HTR-8/SVneo (cell line): ENCODE measurements around the gene RAD54L.
"Not testable (repeated sequence)": the region's sequence is repeated elsewhere in the genome, so short reads cannot be mapped to it uniquely, and the experiment has no call there.

Source experiments
- DNase-seq: peaks from one replicate; pipeline ENCODE4 v3.0.0; 2011; ENCODE audit warnings: low spot score, mixed read lengths; ENCODE audit not compliant: insufficient read length
- FAIRE-seq: peaks from 2 replicates; lab custom pipeline; 2011; peaks lifted over from hg19 to GRCh38; lab: Jason Lieb, UNC

The RAD54L gene

DNA sequence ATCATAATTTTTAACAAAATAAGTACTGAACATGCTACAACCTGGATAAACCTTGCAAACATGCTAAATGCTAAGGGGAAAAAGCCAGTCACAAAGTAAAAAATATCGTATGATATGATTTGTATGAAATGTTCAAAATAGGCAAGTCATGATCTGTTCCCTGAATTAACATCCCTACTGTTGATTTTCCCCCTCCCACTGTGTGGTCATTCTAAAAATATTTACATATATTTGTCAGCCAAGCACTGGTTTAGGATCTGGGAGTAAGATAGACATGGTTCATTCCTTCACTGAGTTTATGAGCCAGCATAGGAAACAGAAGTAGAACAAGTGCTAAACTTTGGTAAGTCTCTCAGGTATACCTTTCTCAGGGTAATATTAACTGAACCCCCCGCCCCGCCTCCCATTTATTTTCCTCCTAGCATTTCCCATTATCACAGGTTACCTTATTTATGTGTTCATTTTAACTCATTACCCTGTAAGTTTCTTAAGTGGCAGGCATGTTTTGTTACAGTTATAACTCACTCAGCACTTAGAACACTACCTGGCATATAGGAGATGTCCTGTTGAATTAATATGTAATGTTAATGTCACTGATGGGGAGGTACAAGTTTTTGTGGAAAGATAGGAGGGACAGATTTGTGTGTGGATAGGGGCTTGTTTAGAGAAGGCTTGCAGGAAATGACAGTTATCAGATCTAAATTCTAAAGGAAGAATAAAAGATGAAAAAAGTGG is 68.3 kb downstream of the RAD54L start:
- DNase-seq: no peak
- no peak for FAIRE-seq

DNA sequence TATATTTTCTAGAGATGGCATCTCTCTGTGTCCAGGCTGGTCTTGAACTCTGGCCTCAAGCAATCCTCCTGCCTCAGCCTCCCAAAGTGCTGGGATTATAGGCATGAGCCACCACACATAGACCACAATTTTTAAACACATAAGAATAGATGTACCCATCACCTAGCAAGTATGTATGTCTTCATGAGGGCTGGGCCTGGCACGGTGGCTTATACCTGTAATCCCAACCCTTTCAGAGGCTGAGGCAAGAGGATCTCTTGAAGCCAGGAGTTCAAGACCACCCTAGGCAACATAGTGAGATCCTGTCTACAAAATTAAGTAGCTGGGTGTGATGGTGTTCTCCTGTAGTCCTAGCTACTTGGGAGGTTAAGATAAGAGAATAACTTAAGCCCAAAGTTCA is 69.8 kb downstream of the RAD54L start:
- DNase-seq: no peak

DNA sequence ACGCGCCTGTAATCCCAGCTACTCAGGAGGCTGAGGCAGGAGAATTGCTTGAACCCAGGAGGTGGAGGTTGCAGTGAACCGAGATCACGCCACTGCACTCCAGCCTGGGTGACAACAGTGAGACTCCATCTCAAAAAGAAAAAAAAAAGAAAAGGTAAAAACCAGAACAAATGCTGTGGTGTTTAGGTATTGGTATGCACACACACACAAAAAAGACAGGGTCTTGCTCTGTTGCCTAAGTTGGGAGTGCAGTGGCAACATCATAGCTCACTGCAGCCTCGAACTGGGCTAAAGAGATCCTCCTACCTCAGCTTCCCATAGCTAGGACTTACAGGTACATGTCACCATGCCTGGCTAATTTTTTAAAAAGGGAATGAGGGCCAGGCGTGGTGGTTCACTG is 71.7 kb downstream of the RAD54L start:
- not testable (repeated sequence) for DNase-seq, FAIRE-seq

More for the DNA sequence above, 69.8 kb downstream of the RAD54L start:
- no peak for FAIRE-seq

DNA sequence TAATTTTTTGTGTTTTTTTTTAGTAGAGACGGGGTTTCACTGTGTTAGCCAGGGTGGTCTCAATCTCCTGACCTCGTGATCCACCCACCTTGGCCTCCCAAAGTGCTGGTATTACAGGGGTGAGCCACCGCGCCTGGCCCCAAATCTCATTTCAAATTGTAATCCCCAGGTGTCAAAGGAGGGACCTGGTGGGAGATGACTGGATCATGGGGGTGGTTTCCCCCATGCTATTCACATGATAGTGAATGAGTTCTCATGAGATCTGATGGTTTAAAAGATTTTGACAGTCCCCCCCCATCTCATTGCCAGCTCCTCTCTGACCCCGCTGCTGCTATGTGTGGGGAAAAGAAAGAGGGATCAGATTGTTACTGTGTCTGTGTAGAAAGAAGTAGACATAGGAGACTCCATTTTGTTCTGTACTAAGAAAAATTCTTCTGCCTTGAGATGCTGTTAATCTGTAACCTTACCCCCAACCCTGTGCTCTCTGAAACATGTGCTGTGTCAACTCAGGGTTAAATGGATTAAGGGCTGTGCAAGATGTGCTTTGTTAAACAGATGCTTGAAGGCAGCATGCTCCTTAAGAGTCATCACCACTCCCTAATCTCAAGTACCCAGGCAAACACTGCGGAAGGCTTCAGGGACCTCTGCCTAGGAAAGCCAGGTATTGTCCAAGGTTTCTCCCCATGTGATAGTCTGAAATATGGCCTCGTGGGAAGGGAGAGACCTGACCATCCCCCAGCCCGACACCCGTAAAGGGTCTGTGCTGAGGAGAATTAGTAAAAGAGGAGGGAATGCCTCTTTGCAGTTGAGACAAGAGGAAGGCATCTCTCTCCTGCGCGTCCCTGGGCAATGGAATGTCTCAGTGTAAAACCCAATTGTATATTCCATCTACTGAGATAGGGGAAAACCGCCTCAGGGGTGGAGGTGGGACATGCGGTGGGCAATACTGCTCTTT is 72.7 kb downstream of the RAD54L start:
- not testable (repeated sequence) for DNase-seq, FAIRE-seq

DNA sequence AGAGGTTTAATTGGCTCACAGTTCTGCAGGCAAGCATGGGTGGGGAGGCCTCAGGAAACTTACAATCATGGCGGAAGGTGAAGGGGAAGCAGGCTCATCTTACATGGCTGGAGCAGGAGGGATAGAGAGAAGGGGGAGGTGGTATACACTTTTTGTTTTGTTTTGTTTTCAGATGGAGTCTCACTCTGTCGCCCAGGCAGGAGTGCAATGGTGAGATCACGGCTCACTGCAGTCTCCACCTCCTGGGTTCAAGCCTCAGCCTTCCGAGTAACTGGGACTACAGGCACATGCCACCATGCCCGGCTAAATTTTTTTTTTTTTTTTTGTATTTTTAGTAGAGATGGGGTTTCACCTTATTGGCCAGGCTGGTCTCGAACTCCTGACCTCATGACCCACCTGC is 74.6 kb downstream of the RAD54L start:
- not testable (repeated sequence) for FAIRE-seq, DNase-seq

DNA sequence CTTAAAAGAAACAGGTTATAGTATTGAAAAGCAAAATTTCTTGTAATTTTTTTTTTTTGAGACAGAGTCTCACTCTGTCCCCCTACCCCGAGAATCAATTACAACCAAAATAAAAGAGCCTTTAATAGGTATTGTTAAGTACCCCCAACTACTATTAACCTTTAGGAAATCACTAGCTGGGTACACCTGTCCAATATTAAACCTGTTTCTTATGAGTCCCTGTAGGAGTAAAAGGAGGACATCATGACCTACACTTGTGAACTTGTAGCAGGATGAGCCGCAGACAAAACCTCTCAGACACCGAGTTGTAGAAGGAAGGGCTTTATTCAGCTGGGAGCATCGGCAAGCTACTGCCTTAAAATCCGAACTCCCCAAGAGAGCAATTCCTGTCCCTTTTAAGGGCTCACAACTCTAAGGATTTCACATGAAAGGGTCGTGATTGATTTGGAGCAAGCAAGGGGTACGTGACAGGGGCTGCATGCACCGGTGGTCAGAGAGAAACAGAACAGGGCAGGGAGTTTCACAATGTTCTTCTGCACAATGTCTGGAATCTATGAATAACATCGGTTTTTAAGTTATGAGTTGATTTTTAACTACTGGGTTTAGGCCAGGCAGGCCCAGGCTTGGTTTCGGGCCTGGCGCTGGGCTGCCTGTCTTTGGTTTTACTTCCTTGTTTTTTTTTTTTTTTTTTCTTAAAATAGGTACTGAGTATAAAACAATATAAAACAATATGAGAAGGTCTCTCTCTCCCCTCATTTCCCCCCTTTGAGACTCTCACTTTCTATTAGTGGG is 77.9 kb downstream of the RAD54L start:
- not testable (repeated sequence) for FAIRE-seq, DNase-seq
